ENCODE data around the gene ARL4A.
A peak's percentile ranks its signal among the peaks of the same experiment; 100 is the strongest.

The ARL4A gene

DNA sequence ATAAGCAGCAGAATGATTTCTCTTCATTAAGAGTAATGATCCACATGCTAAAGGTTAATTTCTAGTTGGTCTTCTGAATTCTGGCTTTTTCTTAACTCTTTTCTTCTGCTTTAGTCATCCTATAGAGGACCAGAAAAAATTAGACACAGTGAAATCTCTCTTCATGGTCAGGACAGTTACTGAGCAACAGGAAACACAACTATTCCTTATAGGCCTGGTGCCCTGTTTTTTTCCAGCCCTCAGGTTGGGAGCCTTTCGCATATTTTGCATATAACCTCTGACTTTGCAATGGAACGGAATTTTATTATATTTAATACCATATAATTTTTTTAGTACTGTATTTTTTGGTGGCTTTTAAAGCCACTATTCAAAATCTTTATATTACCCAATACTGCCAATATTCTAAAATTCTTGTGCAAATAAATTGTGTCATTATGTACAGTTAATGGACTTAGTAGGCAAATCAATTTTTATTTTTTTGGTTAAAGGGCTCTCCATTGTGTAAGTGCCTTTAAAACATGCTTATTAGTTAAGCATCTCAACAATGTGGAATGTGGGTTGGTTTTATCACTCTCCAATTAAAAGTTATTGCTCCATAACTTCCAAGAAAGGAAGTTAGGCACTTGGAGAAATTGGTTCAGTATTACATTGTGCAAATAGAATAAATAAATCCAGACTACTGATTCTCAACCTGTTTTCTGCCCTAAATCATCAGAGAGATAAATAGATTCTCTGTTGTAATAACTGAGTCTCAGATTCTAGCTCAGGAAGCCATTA is 22.5 kb downstream of the ARL4A start:
- Histone ChIP-seq H3K4me3 (ENCODE audit: low read depth, low read length) (no peak overlapping the region), H2BK5ac (ENCODE audit: low read depth, low read length, poor library complexity) (no peak overlapping the region), H3K23ac (ENCODE audit: low read length) (no peak overlapping the region), H3K79me1 (ENCODE audit: low read length) (no peaks in the 10 kb centered on the region), H3K18ac (ENCODE audit: low read length) (no peak overlapping the region), H3K9me3 (ENCODE audit: insufficient read depth, low read depth, low read length) (no peaks in the 10 kb centered on the region), H4K12ac (ENCODE audit: low read depth, low read length) (no peak overlapping the region), H3K79me2 (ENCODE audit: control insufficient read depth, insufficient read depth, low read length, poor library complexity) (no peaks in the 10 kb centered on the region), H3K4me1 (ENCODE audit: control insufficient read depth in 1 of 2, insufficient read depth in 2 of 2, low read length in 2 of 2) (no peaks in the 10 kb centered on the region), H2AK5ac (ENCODE audit: low read length) (no peak overlapping the region), H3K4me2 (ENCODE audit: low read length) (no peak overlapping the region), H4K91ac (ENCODE audit: low read depth, low read length) (no peak overlapping the region), H3K27ac (ENCODE audit: low read depth, low read length) (no peak overlapping the region), H4K8ac (ENCODE audit: low read depth, low read length) (no peak overlapping the region), H2BK12ac (ENCODE audit: low read length) (no peak overlapping the region), H3K36me3 (ENCODE audit: control insufficient read depth in 1 of 2, insufficient read depth in 2 of 2, low read length in 2 of 2) (no peaks in the 10 kb centered on the region), H3K27me3 (ENCODE audit: insufficient read depth, low read length) (no peaks in the 10 kb centered on the region), H3K14ac (ENCODE audit: low read length) (no peak overlapping the region), H2BK120ac (ENCODE audit: insufficient read depth, low read length, poor library complexity) (no peak overlapping the region), H2AFZ (ENCODE audit: insufficient read depth, low read length, poor library complexity) (no peak overlapping the region), H3K9ac (ENCODE audit: low read length) (no peak overlapping the region), H3K4ac (ENCODE audit: low read depth, low read length) (no peak overlapping the region)
- WGBS (ENCODE audit: extremely low coverage, insufficient coverage, insufficient read length), result no CpG with 5 or more reads among the region's 2 CpGs
- peak in 1 of 2 donors; percentile 30 for DNase-seq

DNA sequence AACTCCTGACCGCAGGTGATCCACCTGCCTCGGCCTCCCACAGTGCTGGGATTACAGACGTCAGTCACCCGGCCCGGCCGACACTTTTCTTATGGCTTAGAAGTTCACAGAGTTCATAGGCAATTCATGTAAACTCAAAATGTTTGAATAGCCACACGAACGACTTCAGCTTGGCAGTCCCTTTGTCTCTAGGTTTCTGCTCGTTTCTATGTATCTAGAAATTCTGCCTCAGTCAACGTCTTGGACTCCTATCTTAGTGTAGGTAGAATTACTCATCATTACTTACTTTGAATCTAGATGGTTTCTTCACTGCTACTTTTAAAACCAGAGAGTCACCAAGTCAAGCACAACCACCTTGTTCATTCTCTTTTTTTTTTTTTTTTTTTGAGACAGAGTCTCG is 23.7 kb downstream of the ARL4A start:
- H2AFZ ChIP-seq (ENCODE audit: insufficient read depth, low read length, poor library complexity), result no peak overlapping the region
- no peaks in the 10 kb centered on the region for H3K36me3 ChIP-seq (ENCODE audit: control insufficient read depth in 1 of 2, insufficient read depth in 2 of 2, low read length in 2 of 2)
- peak in 1 of 2 donors; percentile 34 for DNase-seq
- no peak overlapping the region for H2BK120ac ChIP-seq (ENCODE audit: insufficient read depth, low read length, poor library complexity)
- no peaks in the 10 kb centered on the region for H3K79me1 ChIP-seq (ENCODE audit: low read length)
- no peak overlapping the region for H3K4me2 ChIP-seq (ENCODE audit: low read length)
- H3K23ac ChIP-seq (ENCODE audit: low read length), result no peak overlapping the region
- no peaks in the 10 kb centered on the region for H3K27me3 ChIP-seq (ENCODE audit: insufficient read depth, low read length)
- H4K8ac ChIP-seq (ENCODE audit: low read depth, low read length), result no peak overlapping the region
- no CpG with 5 or more reads among the region's 11 CpGs for WGBS (ENCODE audit: extremely low coverage, insufficient coverage, insufficient read length)
- no peak overlapping the region for H2AK5ac ChIP-seq (ENCODE audit: low read length)
- no peak overlapping the region for H3K27ac ChIP-seq (ENCODE audit: low read depth, low read length)
- H3K9me3 ChIP-seq (ENCODE audit: insufficient read depth, low read depth, low read length), result no peaks in the 10 kb centered on the region
- H2BK12ac ChIP-seq (ENCODE audit: low read length), result no peak overlapping the region
- H4K12ac ChIP-seq (ENCODE audit: low read depth, low read length), result no peak overlapping the region
- peaks cover 3% of the 10 kb centered on the region in 2 experiments for H3K4me1 ChIP-seq (ENCODE audit: control insufficient read depth in 1 of 2, insufficient read depth in 2 of 2, low read length in 2 of 2)
- no peak overlapping the region for H3K4ac ChIP-seq (ENCODE audit: low read depth, low read length)
- no peak overlapping the region for H4K91ac ChIP-seq (ENCODE audit: low read depth, low read length)
- no peak overlapping the region for H2BK5ac ChIP-seq (ENCODE audit: low read depth, low read length, poor library complexity)
- H3K4me3 ChIP-seq (ENCODE audit: low read depth, low read length), result no peak overlapping the region
- no peak overlapping the region for H3K18ac ChIP-seq (ENCODE audit: low read length)
- H3K14ac ChIP-seq (ENCODE audit: low read length), result no peak overlapping the region
- H3K79me2 ChIP-seq (ENCODE audit: control insufficient read depth, insufficient read depth, low read length, poor library complexity), result no peaks in the 10 kb centered on the region
- H3K9ac ChIP-seq (ENCODE audit: low read length), result no peak overlapping the region

DNA sequence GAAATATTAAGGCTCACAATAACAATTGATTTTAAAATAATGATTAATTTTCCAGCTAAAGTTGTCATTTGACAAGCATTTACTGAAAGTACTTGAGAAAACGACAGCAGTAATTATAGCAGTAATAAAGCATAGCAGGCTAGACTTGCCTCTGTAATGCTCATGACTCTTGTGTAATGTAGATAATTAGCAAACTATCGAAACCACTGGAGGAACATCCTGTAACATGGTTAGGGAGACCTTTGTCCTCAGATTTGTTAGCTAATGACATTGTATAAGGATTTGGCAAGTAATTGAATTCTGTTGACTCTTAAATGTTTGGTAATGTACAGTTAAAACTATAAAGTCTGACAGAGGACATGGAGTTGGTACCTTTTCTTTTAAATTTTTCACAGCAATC is 24.8 kb downstream of the ARL4A start:
- Histone ChIP-seq H3K4ac (ENCODE audit: low read depth, low read length) (no peak overlapping the region), H3K36me3 (ENCODE audit: control insufficient read depth in 1 of 2, insufficient read depth in 2 of 2, low read length in 2 of 2) (no peaks in the 10 kb centered on the region), H3K4me3 (ENCODE audit: low read depth, low read length) (no peak overlapping the region), H3K14ac (ENCODE audit: low read length) (no peak overlapping the region), H3K18ac (ENCODE audit: low read length) (no peak overlapping the region), H3K4me2 (ENCODE audit: low read length) (no peak overlapping the region), H3K9me3 (ENCODE audit: insufficient read depth, low read depth, low read length) (no peaks in the 10 kb centered on the region), H2AFZ (ENCODE audit: insufficient read depth, low read length, poor library complexity) (no peak overlapping the region), H3K79me1 (ENCODE audit: low read length) (peaks cover 2% of the 10 kb centered on the region), H3K79me2 (ENCODE audit: control insufficient read depth, insufficient read depth, low read length, poor library complexity) (no peaks in the 10 kb centered on the region), H2AK5ac (ENCODE audit: low read length) (no peak overlapping the region), H2BK5ac (ENCODE audit: low read depth, low read length, poor library complexity) (no peak overlapping the region), H2BK120ac (ENCODE audit: insufficient read depth, low read length, poor library complexity) (no peak overlapping the region), H3K4me1 (ENCODE audit: control insufficient read depth in 1 of 2, insufficient read depth in 2 of 2, low read length in 2 of 2) (peaks cover 5 to 6% of the 10 kb centered on the region in 2 experiments), H3K9ac (ENCODE audit: low read length) (no peak overlapping the region), H4K91ac (ENCODE audit: low read depth, low read length) (no peak overlapping the region), H3K23ac (ENCODE audit: low read length) (no peak overlapping the region), H3K27me3 (ENCODE audit: insufficient read depth, low read length) (no peaks in the 10 kb centered on the region), H3K27ac (ENCODE audit: low read depth, low read length) (no peak overlapping the region), H4K8ac (ENCODE audit: low read depth, low read length) (no peak overlapping the region), H4K12ac (ENCODE audit: low read depth, low read length) (no peak overlapping the region), H2BK12ac (ENCODE audit: low read length) (no peak overlapping the region)
- WGBS (ENCODE audit: extremely low coverage, insufficient coverage, insufficient read length), result no CpG with 5 or more reads among the region's 2 CpGs
- DNase-seq, result peak in 1 of 2 donors; percentile 6

DNA sequence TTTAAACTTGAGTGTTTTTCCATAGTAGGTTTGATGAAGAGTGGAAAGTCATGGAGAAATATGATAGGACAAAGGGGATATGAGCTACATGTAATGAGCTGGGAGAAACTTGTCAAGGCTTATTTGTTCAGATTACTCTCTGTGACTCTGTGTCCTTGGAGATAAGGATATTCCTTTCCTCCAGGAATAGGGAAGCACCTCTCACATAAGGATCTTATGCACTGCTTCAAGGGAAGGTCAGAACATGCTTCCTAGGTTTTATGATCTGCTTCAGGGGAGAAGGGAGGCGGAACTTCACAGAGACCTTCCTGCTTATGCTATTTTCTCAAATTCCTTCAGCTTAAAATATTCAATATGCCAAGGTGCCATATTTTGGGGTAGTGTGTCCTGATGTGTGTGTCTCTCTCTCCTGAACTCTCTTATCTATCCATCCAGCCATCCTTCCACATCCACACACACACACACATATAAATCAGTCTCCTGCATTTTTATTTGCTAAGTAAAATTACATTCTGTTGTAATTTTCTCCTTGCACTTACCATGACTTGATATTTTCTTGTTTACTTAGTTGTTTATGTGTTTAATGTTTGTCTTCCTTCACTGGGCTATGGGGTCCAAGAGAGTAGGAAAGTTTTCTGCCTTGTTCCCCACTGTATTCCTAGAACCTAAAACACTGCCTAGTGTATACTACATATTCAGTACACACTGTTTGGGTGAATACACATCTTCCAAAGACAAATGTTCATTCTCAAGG is 26.4 kb downstream of the ARL4A start:
- H3K4ac ChIP-seq (ENCODE audit: low read depth, low read length), result no peak overlapping the region
- WGBS (ENCODE audit: extremely low coverage, insufficient coverage, insufficient read length), result no CpG with 5 or more reads among the region's 1 CpG
- no peaks in the 10 kb centered on the region for H3K36me3 ChIP-seq (ENCODE audit: control insufficient read depth in 1 of 2, insufficient read depth in 2 of 2, low read length in 2 of 2)
- H3K9me3 ChIP-seq (ENCODE audit: insufficient read depth, low read depth, low read length), result no peaks in the 10 kb centered on the region
- no peak overlapping the region for H2AK5ac ChIP-seq (ENCODE audit: low read length)
- no peak overlapping the region for H3K23ac ChIP-seq (ENCODE audit: low read length)
- no peak overlapping the region for H2AFZ ChIP-seq (ENCODE audit: insufficient read depth, low read length, poor library complexity)
- no peak for DNase-seq
- H3K14ac ChIP-seq (ENCODE audit: low read length), result no peak overlapping the region
- H3K79me1 ChIP-seq (ENCODE audit: low read length), result peaks cover 2% of the 10 kb centered on the region
- H3K4me3 ChIP-seq (ENCODE audit: low read depth, low read length), result no peak overlapping the region
- H3K27me3 ChIP-seq (ENCODE audit: insufficient read depth, low read length), result no peaks in the 10 kb centered on the region
- H2BK120ac ChIP-seq (ENCODE audit: insufficient read depth, low read length, poor library complexity), result no peak overlapping the region
- no peak overlapping the region for H4K12ac ChIP-seq (ENCODE audit: low read depth, low read length)
- no peak overlapping the region for H3K18ac ChIP-seq (ENCODE audit: low read length)
- no peak overlapping the region for H4K8ac ChIP-seq (ENCODE audit: low read depth, low read length)
- H3K4me2 ChIP-seq (ENCODE audit: low read length), result no peak overlapping the region
- no peak overlapping the region for H3K27ac ChIP-seq (ENCODE audit: low read depth, low read length)
- H3K9ac ChIP-seq (ENCODE audit: low read length), result no peak overlapping the region
- H2BK5ac ChIP-seq (ENCODE audit: low read depth, low read length, poor library complexity), result no peak overlapping the region
- H2BK12ac ChIP-seq (ENCODE audit: low read length), result no peak overlapping the region
- peaks cover 5 to 6% of the 10 kb centered on the region in 2 experiments for H3K4me1 ChIP-seq (ENCODE audit: control insufficient read depth in 1 of 2, insufficient read depth in 2 of 2, low read length in 2 of 2)
- H3K79me2 ChIP-seq (ENCODE audit: control insufficient read depth, insufficient read depth, low read length, poor library complexity), result no peaks in the 10 kb centered on the region
- H4K91ac ChIP-seq (ENCODE audit: low read depth, low read length), result no peak overlapping the region
